ENCODE data around the gene SULT4A1. TPM values are rescaled to one million over a fixed set of nuclear protein-coding genes. Genes with fewer than 3 reads are reported as not detected.

Gene SULT4A1
- polyA plus RNA-seq, 1 experiment = 0.14 TPM

DNA sequence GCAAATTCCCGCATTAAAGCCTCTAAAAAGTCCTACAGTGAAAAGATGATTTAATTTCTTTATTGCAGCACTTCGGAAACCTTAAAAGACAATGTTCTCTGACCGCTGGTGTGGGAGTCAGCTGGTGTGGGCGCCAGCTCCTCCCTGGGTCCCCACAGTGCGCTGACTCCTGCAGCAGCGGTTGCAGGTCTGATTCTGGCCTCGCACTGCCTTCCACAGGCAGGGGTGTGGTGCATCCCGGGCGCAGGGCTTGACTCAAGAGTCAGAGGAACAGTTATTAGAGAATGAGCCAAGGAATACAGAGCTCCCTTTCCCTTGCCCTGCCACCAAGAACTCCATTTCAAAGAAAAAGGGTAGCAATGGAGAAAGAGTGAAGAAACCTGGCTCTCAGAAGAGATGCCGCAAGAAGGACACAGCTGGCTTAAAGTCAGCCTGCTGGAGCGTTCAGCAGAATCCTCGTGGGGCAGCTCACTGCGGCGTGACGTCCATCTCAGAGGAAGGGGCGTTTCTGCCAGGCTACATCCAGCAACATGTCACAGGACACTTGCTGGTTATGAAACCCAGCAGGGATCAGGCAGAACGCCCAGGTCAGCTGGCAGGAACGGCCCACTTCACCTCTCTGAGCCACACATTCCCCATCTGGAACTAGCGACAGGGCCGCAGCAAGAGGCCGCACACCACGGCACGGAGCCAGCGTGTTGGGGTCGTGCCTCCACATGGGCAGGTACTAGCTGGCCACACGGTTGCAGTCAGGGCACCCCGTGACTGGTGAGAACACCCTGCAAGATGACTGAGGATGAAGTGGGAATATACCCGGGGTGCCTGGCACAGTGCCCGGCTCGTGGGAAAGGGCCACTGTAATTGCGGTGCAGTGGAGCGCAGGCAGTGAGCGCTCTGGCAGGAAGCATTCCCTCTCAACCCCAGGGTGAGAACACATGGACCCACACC lies 32.1 kb downstream of the SULT4A1 start:
- H3K4me3 ChIP-seq (ENCODE audit: low read depth, low read length) = no peak overlapping the region
- DNase-seq (ENCODE audit: low read depth, low spot score) = no peak
- TF ChIP-seq, protein P1, sequence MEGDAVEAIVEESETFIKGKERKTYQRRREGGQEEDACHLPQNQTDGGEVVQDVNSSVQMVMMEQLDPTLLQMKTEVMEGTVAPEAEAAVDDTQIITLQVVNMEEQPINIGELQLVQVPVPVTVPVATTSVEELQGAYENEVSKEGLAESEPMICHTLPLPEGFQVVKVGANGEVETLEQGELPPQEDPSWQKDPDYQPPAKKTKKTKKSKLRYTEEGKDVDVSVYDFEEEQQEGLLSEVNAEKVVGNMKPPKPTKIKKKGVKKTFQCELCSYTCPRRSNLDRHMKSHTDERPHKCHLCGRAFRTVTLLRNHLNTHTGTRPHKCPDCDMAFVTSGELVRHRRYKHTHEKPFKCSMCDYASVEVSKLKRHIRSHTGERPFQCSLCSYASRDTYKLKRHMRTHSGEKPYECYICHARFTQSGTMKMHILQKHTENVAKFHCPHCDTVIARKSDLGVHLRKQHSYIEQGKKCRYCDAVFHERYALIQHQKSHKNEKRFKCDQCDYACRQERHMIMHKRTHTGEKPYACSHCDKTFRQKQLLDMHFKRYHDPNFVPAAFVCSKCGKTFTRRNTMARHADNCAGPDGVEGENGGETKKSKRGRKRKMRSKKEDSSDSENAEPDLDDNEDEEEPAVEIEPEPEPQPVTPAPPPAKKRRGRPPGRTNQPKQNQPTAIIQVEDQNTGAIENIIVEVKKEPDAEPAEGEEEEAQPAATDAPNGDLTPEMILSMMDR (IDR thresholded peaks at IDR 0.05; ENCODE audit: low read depth, low read length) = no peak
- H3K27ac ChIP-seq (ENCODE audit: low read depth, low read length) = no peak overlapping the region
- ChIA-PET POLR2A (no interaction called here), CTCF (interaction anchor here (0.6 to 0.8 kb wide), 2 partner anchors 16 to 116 kb away, joined by 5 to 8 read pairs; no protein-coding TSS in a partner anchor)
- no peaks in the 10 kb centered on the region; the same call in 1 of the 2 replicates for H3K9me3 ChIP-seq (ENCODE audit: control insufficient read depth, insufficient read depth, low read length)
- H3K27me3 ChIP-seq (ENCODE audit: control insufficient read depth, insufficient read depth, low read length) = peaks cover 20% of the 10 kb centered on the region

DNA sequence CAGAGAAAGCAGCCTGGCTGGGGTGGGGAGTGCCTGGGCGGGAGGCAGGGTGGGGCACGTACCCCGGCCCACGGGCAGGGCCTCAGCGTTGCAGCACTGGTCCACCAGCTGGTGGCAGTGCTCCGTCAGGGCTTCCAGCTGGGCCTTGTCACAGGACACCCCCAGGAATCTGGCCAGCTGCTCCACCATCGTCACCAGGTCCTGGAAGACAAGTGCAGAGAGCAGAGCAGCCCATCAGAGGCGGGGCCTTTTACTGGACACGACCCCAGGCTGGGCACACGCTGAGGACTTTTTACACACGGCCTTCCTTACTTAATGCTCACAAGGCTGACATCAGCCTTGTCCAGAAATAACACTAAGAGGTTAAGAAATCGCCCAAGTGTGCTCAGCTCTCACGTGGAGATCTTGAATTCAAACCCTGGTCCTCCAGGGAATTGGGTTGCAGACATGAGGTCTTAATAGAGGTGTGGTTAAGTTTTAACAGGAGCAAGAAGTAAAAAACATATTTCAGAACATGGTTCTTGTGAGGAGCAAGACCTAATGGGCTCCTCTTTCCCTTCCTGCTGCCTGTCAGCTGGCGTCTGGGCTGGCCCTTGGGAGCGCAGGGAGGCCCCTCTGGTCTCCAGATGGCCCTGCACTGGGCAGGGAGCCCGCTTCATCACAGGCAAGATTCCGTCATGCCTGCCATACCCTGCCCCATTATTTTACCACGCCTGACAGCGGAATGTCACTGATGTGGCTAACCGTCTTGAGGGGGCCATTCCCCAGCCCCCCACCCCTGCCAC lies 33.1 kb downstream of the SULT4A1 start:
- Histone ChIP-seq H3K27me3 (ENCODE audit: control insufficient read depth, insufficient read depth, low read length) (peaks cover 18% of the 10 kb centered on the region), H3K4me3 (ENCODE audit: low read depth, low read length) (no peak overlapping the region), H3K9me3 (ENCODE audit: control insufficient read depth, insufficient read depth, low read length) (no peaks in the 10 kb centered on the region; the same call in 1 of the 2 replicates), H3K27ac (ENCODE audit: low read depth, low read length) (peak overlapping the region; percentile 75)
- ChIA-PET POLR2A (interaction anchor here (0.7 kb wide), 1 partner anchor 11 kb away, joined by 6 read pairs; no protein-coding TSS in a partner anchor), CTCF (interaction anchor here (0.6 to 0.8 kb wide), 2 partner anchors 17 to 117 kb away, joined by 5 to 8 read pairs; no protein-coding TSS in a partner anchor)
- no peak for DNase-seq (ENCODE audit: low read depth, low spot score)
- TF ChIP-seq, protein P1 (IDR thresholded peaks at IDR 0.05; ENCODE audit: low read depth, low read length) = peak; percentile 33; the same call in 1 of the 2 replicates

DNA sequence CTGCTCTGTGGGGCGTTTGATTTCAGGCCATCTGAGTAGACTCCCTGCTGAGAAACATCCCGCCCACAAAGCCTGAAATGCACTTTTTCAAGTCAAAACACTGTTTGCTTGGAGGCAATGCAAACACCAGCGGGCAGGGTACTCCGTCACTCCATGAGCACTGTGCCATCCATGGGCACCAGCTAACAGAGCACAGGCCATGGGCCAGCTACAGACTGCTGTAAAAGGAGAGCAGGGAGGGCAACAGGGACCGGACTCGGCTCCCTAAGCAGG lies 33.7 kb downstream of the SULT4A1 start:
- H3K27me3 ChIP-seq (ENCODE audit: control insufficient read depth, insufficient read depth, low read length) = peaks cover 15% of the 10 kb centered on the region
- no peaks in the 10 kb centered on the region; the same call in 1 of the 2 replicates for H3K9me3 ChIP-seq (ENCODE audit: control insufficient read depth, insufficient read depth, low read length)
- POLR2A ChIA-PET = interaction anchor here (0.7 kb wide), 1 partner anchor 11 kb away, joined by 6 read pairs; no protein-coding TSS in a partner anchor
- TF ChIP-seq, protein P1 (IDR thresholded peaks at IDR 0.05; ENCODE audit: low read depth, low read length) = no peak
- no peak for DNase-seq (ENCODE audit: low read depth, low spot score)
- H3K27ac ChIP-seq (ENCODE audit: low read depth, low read length) = no peak overlapping the region
- H3K4me3 ChIP-seq (ENCODE audit: low read depth, low read length) = no peak overlapping the region
- CTCF ChIA-PET = no interaction called here

DNA sequence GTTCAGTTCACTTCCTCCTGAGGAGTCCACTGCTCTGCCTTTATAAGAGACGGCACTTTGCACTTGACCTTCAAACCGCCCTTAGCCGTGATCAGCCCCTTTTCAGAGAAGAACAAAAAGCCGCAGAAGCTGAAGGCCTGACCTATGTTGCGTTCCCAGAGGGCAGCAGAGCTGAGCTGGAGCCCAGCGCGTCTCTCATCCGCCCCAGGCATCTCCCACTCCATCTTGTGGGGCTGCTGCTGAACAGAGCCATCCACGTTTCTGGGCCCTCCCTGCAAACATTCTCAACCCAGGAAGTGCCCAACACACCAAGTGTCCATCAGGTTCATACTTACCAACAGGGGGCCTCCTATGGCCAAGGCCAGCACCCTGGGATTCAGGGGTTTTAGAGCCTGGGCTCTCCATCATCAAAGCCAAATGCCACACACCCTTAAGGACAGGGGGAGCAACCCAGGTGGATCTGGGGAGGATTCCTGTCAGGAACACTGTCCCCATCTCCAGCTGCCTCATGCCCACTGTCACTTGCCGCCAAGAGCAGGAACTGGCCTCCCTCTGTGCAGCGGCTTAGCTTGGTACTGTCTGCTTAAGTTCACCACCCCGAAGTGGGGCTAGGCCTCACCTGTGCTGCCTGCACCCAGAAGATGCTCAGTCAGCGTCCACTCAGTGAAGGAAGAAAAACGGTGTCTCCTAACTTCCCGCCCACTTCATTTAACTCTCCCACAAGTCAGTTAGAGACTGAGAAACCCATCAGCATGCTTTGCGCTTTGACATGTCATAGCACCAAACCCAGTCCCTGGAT lies 34.2 kb downstream of the SULT4A1 start:
- peaks cover 15% of the 10 kb centered on the region for H3K27me3 ChIP-seq (ENCODE audit: control insufficient read depth, insufficient read depth, low read length)
- CTCF ChIA-PET = interaction anchor here (1.2 to 2.0 kb wide), 6 partner anchors 16 to 118 kb away, joined by 4 to 7 read pairs (median 6); partner anchors contain the start of gene EFCAB6
- DNase-seq (ENCODE audit: low read depth, low spot score) = no peak
- POLR2A ChIA-PET = interaction anchor here (0.7 kb wide), 1 partner anchor 10 kb away, joined by 6 read pairs; no protein-coding TSS in a partner anchor
- no peaks in the 10 kb centered on the region for H3K9me3 ChIP-seq (ENCODE audit: control insufficient read depth, insufficient read depth, low read length)
- TF ChIP-seq, protein P1 (IDR thresholded peaks at IDR 0.05; ENCODE audit: low read depth, low read length) = 0 out of 2 replicates have a peak, but pooled peaks have one; percentile 6
- no peak overlapping the region for H3K4me3 ChIP-seq (ENCODE audit: low read depth, low read length)
- no peak overlapping the region for H3K27ac ChIP-seq (ENCODE audit: low read depth, low read length)
